PFSK-1 (cell line): ENCODE data around the gene LMOD1.

Experiments
- FOXP2 ChIP-seq: optimal IDR thresholded peaks from 2 replicates; pipeline ENCODE3; 2011; ENCODE audit warnings: borderline replicate concordance, control low read depth, inconsistent platforms; ENCODE audit not compliant: insufficient read depth; ENCODE audit errors: extremely low read length, extremely low read depth
- POLR2AphosphoS5 ChIP-seq: IDR thresholded peaks from 2 replicates; pipeline ENCODE4 v1.6.1; 2012; ENCODE audit warnings: low read depth, mild to moderate bottlenecking, control low read depth, low read length, moderate library complexity
- SIN3A ChIP-seq: IDR thresholded peaks from 2 replicates; pipeline ENCODE4 v1.6.1; 2012; ENCODE audit warnings: mild to moderate bottlenecking, low read length, moderate library complexity, borderline replicate concordance; ENCODE audit not compliant: insufficient read depth
- TAF1 ChIP-seq: IDR thresholded peaks from 2 replicates; pipeline ENCODE4 v1.6.1; 2012; ENCODE audit warnings: low read length, control low read depth, borderline replicate concordance; ENCODE audit not compliant: insufficient read depth
- TF ChIP-seq, protein P1 (sequence below), 2 experiments: IDR thresholded peaks; 2 replicates each; pipeline versions ENCODE4 v1.6.1 to v1.8.0; 2011 to 2012; ENCODE audit warnings: low read depth in 2 of 2, low read length in 2 of 2, control low read depth in 1 of 2, inconsistent platforms in 1 of 2, mild to moderate bottlenecking in 1 of 2, moderate library complexity in 1 of 2; ENCODE audit not compliant: insufficient read depth in 1 of 2

LMOD1 gene

DNA sequence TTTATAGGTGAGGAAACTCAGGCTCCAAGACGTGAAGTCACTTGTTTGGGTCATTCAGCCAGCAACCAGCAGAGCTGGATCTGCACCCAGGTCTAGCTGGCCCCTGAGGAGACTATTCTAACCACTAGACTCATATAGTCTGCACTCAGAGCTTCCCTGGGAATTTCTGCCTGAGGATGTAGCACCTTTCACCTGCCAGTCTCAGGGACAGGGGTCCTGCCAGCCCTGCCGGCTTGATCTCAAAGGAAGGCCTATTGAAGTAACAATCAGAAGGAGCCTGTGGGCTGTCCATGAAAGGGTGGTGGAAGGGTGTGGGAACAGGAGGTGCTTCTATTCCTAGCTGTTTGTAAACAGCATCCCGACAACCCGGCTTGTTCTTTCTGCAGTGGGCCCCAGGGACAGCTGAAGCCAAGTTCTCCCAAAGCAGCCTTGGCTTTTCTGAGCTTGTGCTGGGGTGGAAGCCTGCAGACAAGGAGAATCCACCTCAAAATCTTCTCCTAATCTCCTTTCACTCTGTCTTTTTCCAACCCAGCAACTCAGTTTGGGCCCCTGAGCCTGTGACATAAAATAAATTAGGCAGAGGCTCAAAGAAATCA lies 7.8 kb downstream of the LMOD1 start:
- TF ChIP-seq SIN3A (no peak), FOXP2 (no peak), TAF1 (no peak), POLR2AphosphoS5 (no peak)
- TF ChIP-seq, protein P1, sequence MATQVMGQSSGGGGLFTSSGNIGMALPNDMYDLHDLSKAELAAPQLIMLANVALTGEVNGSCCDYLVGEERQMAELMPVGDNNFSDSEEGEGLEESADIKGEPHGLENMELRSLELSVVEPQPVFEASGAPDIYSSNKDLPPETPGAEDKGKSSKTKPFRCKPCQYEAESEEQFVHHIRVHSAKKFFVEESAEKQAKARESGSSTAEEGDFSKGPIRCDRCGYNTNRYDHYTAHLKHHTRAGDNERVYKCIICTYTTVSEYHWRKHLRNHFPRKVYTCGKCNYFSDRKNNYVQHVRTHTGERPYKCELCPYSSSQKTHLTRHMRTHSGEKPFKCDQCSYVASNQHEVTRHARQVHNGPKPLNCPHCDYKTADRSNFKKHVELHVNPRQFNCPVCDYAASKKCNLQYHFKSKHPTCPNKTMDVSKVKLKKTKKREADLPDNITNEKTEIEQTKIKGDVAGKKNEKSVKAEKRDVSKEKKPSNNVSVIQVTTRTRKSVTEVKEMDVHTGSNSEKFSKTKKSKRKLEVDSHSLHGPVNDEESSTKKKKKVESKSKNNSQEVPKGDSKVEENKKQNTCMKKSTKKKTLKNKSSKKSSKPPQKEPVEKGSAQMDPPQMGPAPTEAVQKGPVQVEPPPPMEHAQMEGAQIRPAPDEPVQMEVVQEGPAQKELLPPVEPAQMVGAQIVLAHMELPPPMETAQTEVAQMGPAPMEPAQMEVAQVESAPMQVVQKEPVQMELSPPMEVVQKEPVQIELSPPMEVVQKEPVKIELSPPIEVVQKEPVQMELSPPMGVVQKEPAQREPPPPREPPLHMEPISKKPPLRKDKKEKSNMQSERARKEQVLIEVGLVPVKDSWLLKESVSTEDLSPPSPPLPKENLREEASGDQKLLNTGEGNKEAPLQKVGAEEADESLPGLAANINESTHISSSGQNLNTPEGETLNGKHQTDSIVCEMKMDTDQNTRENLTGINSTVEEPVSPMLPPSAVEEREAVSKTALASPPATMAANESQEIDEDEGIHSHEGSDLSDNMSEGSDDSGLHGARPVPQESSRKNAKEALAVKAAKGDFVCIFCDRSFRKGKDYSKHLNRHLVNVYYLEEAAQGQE (IDR thresholded peaks at IDR 0.05; ENCODE audit: insufficient read depth in 1 of 2, low read depth in 2 of 2, low read length in 2 of 2), result no peak

DNA sequence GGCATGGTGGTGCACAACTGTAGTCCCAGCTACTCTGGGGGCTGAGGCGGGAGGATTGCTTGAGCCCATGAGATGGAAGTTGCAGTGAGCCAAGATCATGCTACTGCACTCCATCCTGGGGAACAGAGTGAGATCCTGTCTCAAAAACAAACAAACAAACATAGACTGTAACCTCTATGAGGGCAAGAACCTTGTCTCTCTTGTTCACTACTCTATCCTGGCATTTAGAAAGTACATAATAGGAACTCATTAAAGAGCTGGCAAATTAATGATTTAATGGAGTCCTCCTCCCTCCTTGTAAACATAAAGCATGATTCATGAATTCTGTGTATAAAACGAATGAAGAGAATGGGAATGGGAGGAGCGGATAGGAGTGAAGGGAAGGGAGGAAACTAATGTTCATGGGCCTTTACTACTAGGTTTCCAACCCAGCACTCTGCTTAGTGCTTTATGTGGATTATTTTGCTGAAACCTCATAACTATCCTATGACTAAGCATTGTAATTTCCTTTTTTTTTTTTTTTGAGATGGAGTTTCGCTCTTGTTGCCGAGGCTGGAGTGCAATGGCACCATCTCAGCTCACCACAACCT lies 8.6 kb downstream of the LMOD1 start:
- TF ChIP-seq, protein P1 (IDR thresholded peaks at IDR 0.05; ENCODE audit: insufficient read depth in 1 of 2, low read depth in 2 of 2, low read length in 2 of 2), result no peak
- TF ChIP-seq SIN3A (no peak), TAF1 (no peak), POLR2AphosphoS5 (no peak), FOXP2 (no peak)

DNA sequence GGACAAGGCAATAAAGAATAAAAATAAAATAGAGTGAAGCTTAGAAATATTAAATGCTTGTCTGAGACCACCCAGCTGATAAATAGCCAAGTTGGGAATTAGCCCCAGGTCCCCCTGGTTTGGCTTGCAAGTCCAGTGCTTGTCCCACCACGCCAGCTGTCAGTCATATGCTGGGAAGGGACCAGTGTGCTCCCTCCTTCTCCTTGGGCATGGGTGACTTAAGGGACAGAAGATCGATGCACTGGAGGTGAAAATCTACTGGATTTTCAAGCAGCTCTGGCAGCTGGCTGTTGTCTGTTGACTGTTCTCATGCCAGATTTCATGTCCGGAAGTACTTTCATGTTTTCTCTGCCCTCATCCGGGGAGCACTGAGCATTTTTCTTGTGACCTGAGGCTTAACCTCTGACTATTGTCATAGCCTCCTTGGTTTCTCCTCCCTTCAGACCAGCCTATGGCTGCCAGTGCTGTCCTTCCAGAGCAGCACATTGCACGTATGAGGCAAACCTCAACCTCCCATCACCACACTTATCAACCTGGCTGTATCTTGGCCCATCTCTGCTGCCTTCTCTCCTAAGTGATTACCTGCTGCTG lies 12.4 kb downstream of the LMOD1 start:
- TF ChIP-seq, protein P1 (IDR thresholded peaks at IDR 0.05; ENCODE audit: insufficient read depth in 1 of 2, low read depth in 2 of 2, low read length in 2 of 2), result no peak
- TF ChIP-seq FOXP2 (no peak), POLR2AphosphoS5 (no peak), TAF1 (no peak)

DNA sequence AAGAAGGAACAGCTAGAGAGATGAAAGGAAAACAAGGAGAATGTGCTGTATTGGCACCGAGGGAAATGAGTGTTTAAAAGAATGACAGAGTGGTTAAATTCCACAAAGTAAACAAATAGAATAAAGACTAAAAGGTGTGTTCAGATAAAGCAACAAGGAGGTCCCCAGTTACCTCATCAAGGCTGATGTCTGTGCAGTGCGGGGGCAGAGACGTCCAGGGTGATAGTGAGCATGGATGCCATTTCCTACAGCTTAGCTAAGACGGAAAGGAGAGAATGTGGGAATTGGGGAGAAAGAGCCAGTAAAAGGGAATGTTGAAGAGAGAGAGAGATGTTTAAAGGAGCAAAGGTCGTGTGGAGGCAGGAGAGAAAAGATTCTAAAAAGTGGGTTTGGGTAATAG lies 15.5 kb downstream of the LMOD1 start:
- no peak for TF ChIP-seq POLR2AphosphoS5

DNA sequence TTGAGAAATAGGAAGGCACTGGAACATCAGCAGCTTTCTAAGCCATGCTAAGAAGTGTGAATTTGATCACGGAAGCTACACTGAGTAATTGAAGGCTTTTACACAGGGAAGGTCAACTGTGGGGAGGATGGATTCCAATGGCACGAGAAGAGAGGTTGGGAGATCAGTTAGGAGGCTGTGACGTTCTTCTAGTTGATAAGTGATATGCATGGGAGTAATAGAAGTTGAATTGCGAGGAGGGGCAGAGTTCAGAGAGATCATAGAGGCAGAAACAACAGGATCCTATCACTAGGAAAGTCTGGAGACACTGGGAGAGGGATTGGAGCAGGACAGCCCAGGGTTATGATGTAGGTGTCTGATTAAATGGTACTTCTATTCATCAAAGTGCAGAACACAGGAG lies 16.2 kb downstream of the LMOD1 start:
- TF ChIP-seq TAF1 (no peak), FOXP2 (no peak), SIN3A (no peak), POLR2AphosphoS5 (no peak)
- TF ChIP-seq, protein P1 (IDR thresholded peaks at IDR 0.05; ENCODE audit: insufficient read depth in 1 of 2, low read depth in 2 of 2, low read length in 2 of 2), result no peak
